ACC112 (cell line): ENCODE data around the gene CFAP57.

Experiments used
- H2AFZ ChIP-seq: fragments of 200-600 bp; sonication (generic); one replicate; pipeline ENCODE4 v1.6.0; 2017; ENCODE audit warnings: antibody characterized with exemption, low read length; ENCODE audit not compliant: unreplicated experiment
- H3K27ac ChIP-seq: fragments of 200-600 bp; sonication (generic); 2 replicates; pipeline ENCODE4 v1.5.1; 2014; ENCODE audit warnings: low read depth, mild to moderate bottlenecking, antibody characterized with exemption, low read length, moderate library complexity
- H3K27me3 ChIP-seq: fragments of 200-600 bp; sonication (generic); 2 replicates; pipeline ENCODE4 v1.6.1; 2014; ENCODE audit warnings: mild to moderate bottlenecking, antibody characterized with exemption, low read length, moderate library complexity, mixed read lengths; ENCODE audit not compliant: insufficient read depth
- H3K36me3 ChIP-seq: fragments of 200-600 bp; sonication (generic); 2 replicates; pipeline ENCODE4 v1.6.1; 2016; ENCODE audit warnings: mild to moderate bottlenecking, antibody characterized with exemption, low read length, moderate library complexity, mixed read lengths; ENCODE audit not compliant: insufficient read depth
- H3K4me1 ChIP-seq: fragments of 200-600 bp; sonication (generic); one replicate; pipeline ENCODE4 v1.6.1; 2016; ENCODE audit warnings: low read length, mixed read lengths; ENCODE audit not compliant: insufficient read depth, unreplicated experiment, control insufficient read depth
- H3K4me3 ChIP-seq: fragments of 200-600 bp; sonication (generic); 2 replicates; pipeline ENCODE4 v1.5.1; 2014; ENCODE audit warnings: mild to moderate bottlenecking, low read depth, low read length
- H3K79me2 ChIP-seq: fragments of 200-600 bp; sonication (generic); one replicate; pipeline ENCODE4 v1.6.0; 2016; ENCODE audit warnings: low read length; ENCODE audit not compliant: control insufficient read depth, unreplicated experiment, insufficient read depth

CFAP57 gene

GRCh38 chr1:43227143-43227764 is 55.1 kb downstream of the CFAP57 start:
- Histone ChIP-seq H3K4me3 (no peak overlapping the region), H3K27ac (no peak overlapping the region), H3K4me1 (peaks cover 6% of the 10 kb centered on the region), H3K36me3 (no peaks in the 10 kb centered on the region), H2AFZ (no peak overlapping the region), H3K27me3 (no peaks in the 10 kb centered on the region), H3K79me2 (no peaks in the 10 kb centered on the region)

DNA sequence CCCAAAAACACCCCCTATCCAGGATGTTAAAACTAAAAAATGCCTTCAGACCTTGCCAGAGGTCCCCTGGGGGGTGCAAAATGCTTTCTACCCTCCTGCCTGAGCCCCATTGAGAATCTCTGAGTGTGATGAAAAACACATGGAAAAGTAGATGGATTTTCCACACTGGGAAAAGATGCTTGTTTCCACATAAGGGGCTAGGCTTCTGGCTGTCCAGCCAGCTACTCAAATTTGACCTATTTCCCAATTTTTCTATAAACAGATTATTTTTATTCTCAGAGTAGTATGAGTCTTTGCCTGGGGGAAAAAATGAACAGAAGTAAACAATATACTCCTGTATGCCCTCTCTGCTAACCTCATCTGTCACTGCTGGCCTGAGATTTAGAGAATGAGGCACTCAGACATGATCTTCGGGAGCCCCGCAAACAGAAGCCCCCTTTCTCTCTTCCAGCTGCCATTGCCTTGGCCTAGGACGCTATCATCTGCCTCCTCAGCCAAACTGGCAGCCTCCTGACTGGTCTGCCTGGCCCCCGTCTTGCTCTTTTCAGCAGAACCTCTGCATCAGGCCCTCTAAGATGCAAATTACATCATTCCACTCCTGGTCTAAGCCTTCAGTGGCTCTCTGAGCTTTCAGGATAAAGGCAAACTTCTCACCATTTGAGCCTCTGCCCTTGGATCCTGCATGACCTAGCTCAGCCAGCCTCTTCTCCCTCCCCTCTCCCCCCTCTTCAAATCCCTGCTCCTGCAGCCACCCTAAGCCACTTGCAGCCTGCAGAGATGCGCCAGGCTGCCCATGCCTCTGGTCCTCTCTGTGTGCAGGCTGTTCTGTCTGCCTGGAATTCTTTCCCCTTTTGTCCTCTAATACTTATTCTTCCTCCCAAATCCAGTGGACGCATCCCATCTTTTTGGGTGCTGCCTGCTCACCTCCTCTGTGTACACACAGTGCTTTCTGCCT is 58.0 kb downstream of the CFAP57 start:
- no peak overlapping the region for H3K4me3 ChIP-seq
- no peaks in the 10 kb centered on the region for H3K27me3 ChIP-seq
- no peak overlapping the region for H3K27ac ChIP-seq
- peaks cover 11% of the 10 kb centered on the region for H3K4me1 ChIP-seq
- no peak overlapping the region for H2AFZ ChIP-seq
- H3K79me2 ChIP-seq = no peaks in the 10 kb centered on the region
- H3K36me3 ChIP-seq = no peaks in the 10 kb centered on the region

DNA sequence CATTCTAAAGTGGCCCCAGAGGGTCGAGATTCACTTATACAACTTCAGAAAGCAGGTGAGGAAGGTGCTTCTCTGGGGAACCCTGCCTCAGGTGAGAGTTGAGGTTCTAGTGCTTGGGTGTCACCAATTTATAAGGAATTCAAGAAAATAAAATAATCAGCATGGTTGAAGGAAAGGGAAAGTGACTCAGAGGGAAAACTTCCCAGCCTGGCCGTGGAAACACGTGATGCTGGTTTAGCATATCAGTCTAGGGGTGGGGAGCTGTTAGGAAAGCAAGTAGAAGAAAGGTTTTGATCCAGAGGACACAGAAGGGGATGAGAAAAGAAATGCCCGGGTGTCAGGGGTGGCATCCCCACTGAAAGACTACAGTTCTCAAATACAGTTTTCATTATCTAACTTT is 59.9 kb downstream of the CFAP57 start:
- peak overlapping the region; percentile 47 for H3K4me3 ChIP-seq
- no peaks in the 10 kb centered on the region for H3K36me3 ChIP-seq
- H3K4me1 ChIP-seq = peaks cover 11% of the 10 kb centered on the region
- H3K79me2 ChIP-seq = no peaks in the 10 kb centered on the region
- no peaks in the 10 kb centered on the region for H3K27me3 ChIP-seq
- peak overlapping the region; percentile 35 for H3K27ac ChIP-seq
- H2AFZ ChIP-seq = peak overlapping the region; percentile 86

- Histone ChIP-seq H3K79me2 (no peaks in the 10 kb centered on the region), H3K36me3 (no peaks in the 10 kb centered on the region), H3K27ac (peak overlapping the region; percentile 35; the same call in 1 of the 2 replicates), H2AFZ (peak overlapping the region; percentile 86), H3K4me3 (peak overlapping the region; percentile 47), H3K4me1 (peaks cover 11% of the 10 kb centered on the region), H3K27me3 (no peaks in the 10 kb centered on the region)
These were observed 60.4 kb downstream of the CFAP57 start for GRCh38 chr1:43232482-43232881.

DNA sequence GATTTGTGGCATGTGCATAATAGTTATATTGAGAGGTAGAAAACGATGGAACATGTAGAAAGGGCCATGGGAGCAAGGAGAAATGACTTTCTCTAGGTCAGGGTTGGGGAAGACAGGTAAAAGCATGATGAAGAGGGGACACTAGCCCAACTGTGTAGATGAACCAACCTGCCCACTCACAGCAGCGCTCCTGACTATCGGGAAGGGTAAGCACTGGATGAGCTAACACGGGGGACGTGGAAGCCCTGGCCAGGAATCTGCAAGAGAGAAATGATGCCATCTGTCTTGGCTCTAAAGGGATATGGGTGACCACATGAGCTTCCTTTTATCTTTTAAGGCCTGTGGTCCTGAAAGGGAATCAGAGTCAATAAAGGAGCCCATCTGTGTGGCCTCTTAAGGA is 61.5 kb downstream of the CFAP57 start:
- H3K79me2 ChIP-seq = no peaks in the 10 kb centered on the region
- peaks cover 11% of the 10 kb centered on the region for H3K4me1 ChIP-seq
- no peak overlapping the region for H2AFZ ChIP-seq
- no peaks in the 10 kb centered on the region for H3K36me3 ChIP-seq
- H3K27me3 ChIP-seq = no peaks in the 10 kb centered on the region
- no peak overlapping the region for H3K27ac ChIP-seq
- H3K4me3 ChIP-seq = no peak overlapping the region

DNA sequence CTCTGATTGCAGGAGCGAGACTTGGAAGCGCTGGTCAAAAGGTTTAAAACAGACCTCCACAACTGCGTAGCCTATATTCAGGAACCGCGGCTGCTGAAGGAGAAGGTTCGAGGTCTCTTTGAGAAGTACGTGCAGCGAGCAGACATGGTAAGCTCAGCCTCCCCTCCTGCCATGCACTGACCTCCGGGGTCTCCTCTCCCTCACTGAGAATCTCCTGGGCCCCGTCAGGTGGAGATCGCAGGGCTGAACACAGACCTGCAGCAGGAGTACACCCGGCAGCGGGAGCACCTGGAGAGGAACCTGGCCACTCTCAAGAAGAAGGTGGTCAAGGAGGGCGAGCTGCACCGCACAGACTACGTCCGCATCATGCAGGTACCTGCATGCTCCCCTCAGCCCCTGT is 62.1 kb downstream of the CFAP57 start:
- H3K4me1 ChIP-seq = peaks cover 11% of the 10 kb centered on the region

DNA sequence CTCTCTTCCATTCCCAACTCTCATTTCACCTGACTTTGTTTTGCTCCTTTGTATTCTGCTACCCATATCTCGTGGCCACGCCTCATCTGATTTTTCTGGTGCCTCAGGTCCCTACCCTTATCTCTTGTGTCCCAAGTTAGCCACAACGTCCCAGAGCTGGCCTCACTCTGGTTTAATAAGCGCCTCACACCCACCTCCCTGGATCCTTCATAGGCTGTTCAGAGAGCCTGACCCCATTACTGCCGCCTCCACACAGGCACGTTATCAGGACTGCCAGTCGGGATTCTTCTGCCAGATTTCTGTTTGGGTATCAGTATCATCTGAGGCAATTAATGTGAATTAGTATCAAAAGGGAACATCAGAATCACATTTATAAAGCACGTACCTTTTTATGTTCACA is 62.9 kb downstream of the CFAP57 start:
- H3K4me3 ChIP-seq = no peak overlapping the region
- no peaks in the 10 kb centered on the region for H3K36me3 ChIP-seq
- peaks cover 11% of the 10 kb centered on the region for H3K4me1 ChIP-seq

More for the DNA sequence above, 62.1 kb downstream of the CFAP57 start:
- H2AFZ ChIP-seq = no peak overlapping the region
- no peak overlapping the region for H3K4me3 ChIP-seq
- H3K36me3 ChIP-seq = no peaks in the 10 kb centered on the region
- no peaks in the 10 kb centered on the region for H3K79me2 ChIP-seq
- H3K27me3 ChIP-seq = no peaks in the 10 kb centered on the region
- no peak overlapping the region for H3K27ac ChIP-seq

GRCh38 chr1:43235451-43236121 is 63.5 kb downstream of the CFAP57 start:
- Histone ChIP-seq H3K27me3 (no peaks in the 10 kb centered on the region), H3K4me1 (peaks cover 11% of the 10 kb centered on the region), H3K79me2 (no peaks in the 10 kb centered on the region), H3K4me3 (no peak overlapping the region), H3K27ac (no peak overlapping the region), H3K36me3 (no peaks in the 10 kb centered on the region), H2AFZ (no peak overlapping the region)

More for the DNA sequence above, 62.9 kb downstream of the CFAP57 start:
- Histone ChIP-seq H3K79me2 (no peaks in the 10 kb centered on the region), H3K27me3 (no peaks in the 10 kb centered on the region), H3K27ac (no peak overlapping the region), H2AFZ (no peak overlapping the region)

- Histone ChIP-seq H3K4me3 (no peak overlapping the region), H3K4me1 (peaks cover 7% of the 10 kb centered on the region), H2AFZ (no peak overlapping the region), H3K27ac (no peak overlapping the region), H3K79me2 (no peaks in the 10 kb centered on the region), H3K36me3 (no peaks in the 10 kb centered on the region), H3K27me3 (no peaks in the 10 kb centered on the region)
These were observed 65.0 kb downstream of the CFAP57 start for GRCh38 chr1:43237121-43237520.

DNA sequence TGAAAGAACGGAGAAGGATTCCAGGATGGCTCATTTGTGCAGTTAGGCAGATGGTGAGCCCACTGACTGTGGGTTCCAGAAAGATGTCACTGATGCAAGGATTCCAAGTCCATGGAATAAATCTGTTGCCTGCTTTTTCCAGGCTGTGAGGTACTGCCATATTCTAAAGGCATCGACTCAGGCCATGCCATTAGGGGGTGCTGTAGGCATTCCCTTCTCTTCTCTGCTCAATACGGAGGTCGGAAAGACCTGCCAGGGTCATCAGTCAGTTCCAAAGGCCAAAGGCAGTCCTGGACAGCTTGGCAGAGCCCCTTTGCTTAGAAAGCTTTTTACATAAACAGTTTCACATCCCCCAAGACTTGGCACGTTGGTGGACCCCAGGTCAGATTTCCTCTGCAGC is 66.0 kb downstream of the CFAP57 start:
- H3K27ac ChIP-seq = no peak overlapping the region
- H3K79me2 ChIP-seq = no peaks in the 10 kb centered on the region
- H3K4me1 ChIP-seq = no peaks in the 10 kb centered on the region
- H3K4me3 ChIP-seq = no peak overlapping the region
- H2AFZ ChIP-seq = no peak overlapping the region
- H3K36me3 ChIP-seq = no peaks in the 10 kb centered on the region
- H3K27me3 ChIP-seq = no peaks in the 10 kb centered on the region
